ENCODE measurements around the gene SYNDIG1L. TPM values are rescaled to one million over a fixed set of nuclear protein-coding genes. Genes with fewer than 3 reads are reported as not detected.

SYNDIG1L gene
- total RNA-seq, 1 experiment from 2014 or later = 0.33 TPM

GRCh38 chr14:74424606-74425005, 1.4 kb downstream of the SYNDIG1L start:
- no peaks in the 10 kb centered on the region; the same call in 1 of the 2 replicates for H3K27me3 ChIP-seq (ENCODE audit: insufficient read depth, low read length)
- no CpG with 5 or more reads among the region's 3 CpGs for WGBS (ENCODE audit: extremely low coverage, insufficient read length, low lambda C conversion rate)

More at GRCh38 chr14:74424606-74425005, 1.4 kb downstream of the SYNDIG1L start:
- Histone ChIP-seq H3T11ph (ENCODE audit: low read length) (no peak overlapping the region), H3K18ac (ENCODE audit: insufficient read length, low read depth, low read length) (no peak overlapping the region), H2AFZ (ENCODE audit: low read length) (no peak overlapping the region), H3K27ac (ENCODE audit: insufficient read length, low read depth, low read length) (no peak overlapping the region), H3K9ac (ENCODE audit: extremely low read depth, insufficient read length, low read length) (no peak overlapping the region), H3K4me2 (ENCODE audit: insufficient read depth, insufficient read length, low read length) (no peak overlapping the region), H3K79me1 (ENCODE audit: insufficient read depth, low read depth, low read length, poor library complexity, severe bottlenecking) (no peaks in the 10 kb centered on the region), H2BK5ac (ENCODE audit: insufficient read length, low read length) (no peak overlapping the region), H3K23me2 (ENCODE audit: insufficient read length, low read depth, low read length, poor library complexity, severe bottlenecking) (peaks cover 4% of the 10 kb centered on the region), H3K9me3 (ENCODE audit: control insufficient read depth, low read depth, low read length) (no peaks in the 10 kb centered on the region), H2BK120ac (ENCODE audit: low read depth, low read length, poor library complexity, severe bottlenecking) (no peak overlapping the region), H3K56ac (ENCODE audit: insufficient read length, low read depth, low read length) (no peak overlapping the region), H4K8ac (replicated peaks; ENCODE audit: insufficient read length, low read depth, low read length) (no peak overlapping the region), H4K20me1 (ENCODE audit: control insufficient read depth, insufficient read depth, insufficient read length) (no peaks in the 10 kb centered on the region), H4K5ac (ENCODE audit: insufficient read length, low read depth, low read length) (no peak overlapping the region), H2BK20ac (ENCODE audit: low read depth, low read length, poor library complexity, severe bottlenecking) (no peak overlapping the region), H3K14ac (ENCODE audit: insufficient read depth, low read length) (no peak overlapping the region), H2BK15ac (ENCODE audit: low read depth, low read length) (no peak overlapping the region), H2AK5ac (ENCODE audit: insufficient read length, low read length) (no peak overlapping the region), H3K23ac (ENCODE audit: insufficient read length, low read depth, low read length) (no peak overlapping the region), H3K4ac (ENCODE audit: low read depth, low read length) (no peak overlapping the region), H3K79me2 (ENCODE audit: insufficient read depth, low read length) (no peaks in the 10 kb centered on the region), H3K4me1 (ENCODE audit: insufficient read depth, low read length) (peaks cover 10% of the 10 kb centered on the region; the same call in 1 of the 2 replicates), H2BK12ac (ENCODE audit: insufficient read length, low read depth, low read length) (no peak overlapping the region), H4K91ac (ENCODE audit: insufficient read length, low read depth, low read length) (no peak overlapping the region)
- H3K4me3 Mint-ChIP-seq = peak overlapping the region in 1 of 2 experiments; percentile 44; a peak in 1 of 5 replicates
- no peak overlapping the region for H3K27ac Mint-ChIP-seq
- H3K27me3 Mint-ChIP-seq (ENCODE audit: low read depth) = peaks cover 46% of the 10 kb centered on the region
- no peaks in the 10 kb centered on the region for H3K9me3 Mint-ChIP-seq
- no peak for DNase-seq
- no peaks in the 10 kb centered on the region for H3K36me3 Mint-ChIP-seq (ENCODE audit: insufficient read depth in 1 of 3, low read depth in 3 of 3)
- TF ChIP-seq, protein P1, sequence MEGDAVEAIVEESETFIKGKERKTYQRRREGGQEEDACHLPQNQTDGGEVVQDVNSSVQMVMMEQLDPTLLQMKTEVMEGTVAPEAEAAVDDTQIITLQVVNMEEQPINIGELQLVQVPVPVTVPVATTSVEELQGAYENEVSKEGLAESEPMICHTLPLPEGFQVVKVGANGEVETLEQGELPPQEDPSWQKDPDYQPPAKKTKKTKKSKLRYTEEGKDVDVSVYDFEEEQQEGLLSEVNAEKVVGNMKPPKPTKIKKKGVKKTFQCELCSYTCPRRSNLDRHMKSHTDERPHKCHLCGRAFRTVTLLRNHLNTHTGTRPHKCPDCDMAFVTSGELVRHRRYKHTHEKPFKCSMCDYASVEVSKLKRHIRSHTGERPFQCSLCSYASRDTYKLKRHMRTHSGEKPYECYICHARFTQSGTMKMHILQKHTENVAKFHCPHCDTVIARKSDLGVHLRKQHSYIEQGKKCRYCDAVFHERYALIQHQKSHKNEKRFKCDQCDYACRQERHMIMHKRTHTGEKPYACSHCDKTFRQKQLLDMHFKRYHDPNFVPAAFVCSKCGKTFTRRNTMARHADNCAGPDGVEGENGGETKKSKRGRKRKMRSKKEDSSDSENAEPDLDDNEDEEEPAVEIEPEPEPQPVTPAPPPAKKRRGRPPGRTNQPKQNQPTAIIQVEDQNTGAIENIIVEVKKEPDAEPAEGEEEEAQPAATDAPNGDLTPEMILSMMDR (conservative IDR thresholded peaks at IDR 0.05) = no peak
- H3K4me1 Mint-ChIP-seq = peaks cover 41 to 55% of the 10 kb centered on the region in 2 experiments
